Immature natural killer cell (primary cell): Measurements from ENCODE around the gene ACACB. TPM values are rescaled to one million over a fixed set of nuclear protein-coding genes. Genes with fewer than 3 reads are reported as not detected.
A peak's percentile ranks its signal among the peaks of the same experiment; 100 is the strongest.

Experiments
- DNase-seq, 3 donors: peaks; one replicate each; pipeline ENCODE4 v3.0.0; 2022; ENCODE audit warnings: mixed read lengths in 1 of 3
- H3K27ac Mint-ChIP-seq, 6 donors: one replicate each; pipeline ENCODE4 v1.8.0; 2020; ENCODE audit warnings: mixed read lengths in 6 of 6, mild to moderate bottlenecking in 5 of 6, inconsistent platforms in 4 of 6, moderate library complexity in 3 of 6
- H3K27me3 Mint-ChIP-seq, 3 donors: one replicate each; pipeline ENCODE4 v1.8.0; 2020 to 2021; ENCODE audit warnings: low read depth in 3 of 3, mild to moderate bottlenecking in 3 of 3, mixed read lengths in 3 of 3, moderate library complexity in 3 of 3, inconsistent platforms in 1 of 3
- H3K36me3 Mint-ChIP-seq, 3 donors: one replicate each; pipeline ENCODE4 v1.8.0; 2020; ENCODE audit warnings: mixed read lengths in 3 of 3, inconsistent platforms in 2 of 3, mild to moderate bottlenecking in 2 of 3
- H3K4me1 Mint-ChIP-seq, 2 donors: one replicate each; pipeline ENCODE4 v1.8.0; 2020; ENCODE audit warnings: inconsistent platforms in 2 of 2, mild to moderate bottlenecking in 2 of 2, mixed read lengths in 2 of 2, moderate library complexity in 1 of 2
- H3K4me3 Mint-ChIP-seq, 5 donors: one replicate each; pipeline ENCODE4 v1.8.0; 2020; ENCODE audit warnings: mild to moderate bottlenecking in 5 of 5, mixed read lengths in 5 of 5, inconsistent platforms in 3 of 5, moderate library complexity in 3 of 5
- H3K9me3 Mint-ChIP-seq, 6 donors: one replicate each; pipeline ENCODE4 v1.8.0; 2020; ENCODE audit warnings: mild to moderate bottlenecking in 6 of 6, mixed read lengths in 6 of 6, inconsistent platforms in 4 of 6, moderate library complexity in 3 of 6
- polyA plus RNA-seq, 3 donors: library from polyadenylated mRNA; unstranded; fragments of 300-500 nt; fragmentation: Illumina TruSeq; gene quantifications; one replicate each; pipeline ENCODE4 v1.2.3, GENCODE V29; 2021

Gene ACACB
- polyA plus RNA-seq, 3 donors from 2014 or later: 1.2 to 2.1 TPM; not detected in 1

GRCh38 chr12:109179927-109180326 is 63.5 kb downstream of the ACACB start:
- Mint-ChIP-seq H3K4me1 (no peaks in the 10 kb centered on the region), H3K27me3 (peaks cover 0 to 2% (median 0%) of the 10 kb centered on the region in 3 donors), H3K9me3 (no peaks in the 10 kb centered on the region), H3K36me3 (peaks cover 0 to 15% (median 0%) of the 10 kb centered on the region in 3 donors), H3K4me3 (no peak overlapping the region), H3K27ac (no peak overlapping the region)
- no peak for DNase-seq

- Mint-ChIP-seq H3K4me3 (no peak overlapping the region), H3K36me3 (peaks cover 5 to 12% (median 6%) of the 10 kb centered on the region in 3 donors)
These were observed 65.9 kb downstream of the ACACB start for GRCh38 chr12:109182041-109182839.

GRCh38 chr12:109185441-109185840 is 69.1 kb downstream of the ACACB start:
- H3K9me3 Mint-ChIP-seq: no peaks in the 10 kb centered on the region
- no peak for DNase-seq

More at GRCh38 chr12:109182041-109182839, 65.9 kb downstream of the ACACB start:
- Mint-ChIP-seq H3K4me1 (no peaks in the 10 kb centered on the region), H3K9me3 (no peaks in the 10 kb centered on the region), H3K27ac (peak overlapping the region in 1 of 6 donors; percentile 5), H3K27me3 (peaks cover 0 to 2% (median 0%) of the 10 kb centered on the region in 3 donors)
- DNase-seq: no peak

GRCh38 chr12:109186993-109187653 is 70.7 kb downstream of the ACACB start:
- DNase-seq: no peak
- Mint-ChIP-seq H3K36me3 (peaks cover 5 to 8% (median 6%) of the 10 kb centered on the region in 3 donors), H3K9me3 (no peaks in the 10 kb centered on the region), H3K4me1 (no peaks in the 10 kb centered on the region), H3K27ac (no peak overlapping the region), H3K27me3 (peaks cover 0 to 2% (median 0%) of the 10 kb centered on the region in 3 donors), H3K4me3 (no peak overlapping the region)

More at GRCh38 chr12:109185441-109185840, 69.1 kb downstream of the ACACB start:
- Mint-ChIP-seq H3K4me3 (no peak overlapping the region), H3K27ac (no peak overlapping the region), H3K4me1 (no peaks in the 10 kb centered on the region), H3K27me3 (peaks cover 0 to 2% (median 0%) of the 10 kb centered on the region in 3 donors), H3K36me3 (peaks cover 5 to 8% (median 6%) of the 10 kb centered on the region in 3 donors)

GRCh38 chr12:109188108-109188712 is 71.8 kb downstream of the ACACB start:
- peaks cover 0 to 2% (median 0%) of the 10 kb centered on the region in 3 donors for H3K27me3 Mint-ChIP-seq
- no peak for DNase-seq
- no peak overlapping the region for H3K4me3 Mint-ChIP-seq
- peaks cover 5 to 8% (median 6%) of the 10 kb centered on the region in 3 donors for H3K36me3 Mint-ChIP-seq
- no peaks in the 10 kb centered on the region for H3K9me3 Mint-ChIP-seq
- no peak overlapping the region for H3K27ac Mint-ChIP-seq
- H3K4me1 Mint-ChIP-seq: no peaks in the 10 kb centered on the region

GRCh38 chr12:109189291-109189690 is 72.9 kb downstream of the ACACB start:
- no peak for DNase-seq
- Mint-ChIP-seq H3K4me3 (no peak overlapping the region), H3K27me3 (peaks cover 0 to 2% (median 0%) of the 10 kb centered on the region in 3 donors), H3K9me3 (no peaks in the 10 kb centered on the region), H3K36me3 (peaks cover 5 to 6% (median 5%) of the 10 kb centered on the region in 3 donors), H3K4me1 (no peaks in the 10 kb centered on the region), H3K27ac (no peak overlapping the region)

- Mint-ChIP-seq H3K36me3 (peaks cover 6 to 16% (median 7%) of the 10 kb centered on the region in 3 donors), H3K4me1 (no peaks in the 10 kb centered on the region)
These were observed 75.3 kb downstream of the ACACB start for GRCh38 chr12:109191621-109192250.

GRCh38 chr12:109192358-109192757 is 76.0 kb downstream of the ACACB start:
- DNase-seq: no peak
- no peaks in the 10 kb centered on the region for H3K9me3 Mint-ChIP-seq
- no peak overlapping the region for H3K4me3 Mint-ChIP-seq
- no peaks in the 10 kb centered on the region for H3K4me1 Mint-ChIP-seq
- H3K36me3 Mint-ChIP-seq: peaks cover 6 to 16% (median 7%) of the 10 kb centered on the region in 3 donors
- H3K27me3 Mint-ChIP-seq: no peaks in the 10 kb centered on the region
- H3K27ac Mint-ChIP-seq: no peak overlapping the region

More at GRCh38 chr12:109191621-109192250, 75.3 kb downstream of the ACACB start:
- H3K27me3 Mint-ChIP-seq: no peaks in the 10 kb centered on the region
- H3K9me3 Mint-ChIP-seq: no peaks in the 10 kb centered on the region
- H3K27ac Mint-ChIP-seq: no peak overlapping the region
- no peak overlapping the region for H3K4me3 Mint-ChIP-seq
- DNase-seq: no peak

GRCh38 chr12:109193896-109194295 is 77.5 kb downstream of the ACACB start:
- Mint-ChIP-seq H3K27me3 (peaks cover 0 to 2% (median 0%) of the 10 kb centered on the region in 3 donors), H3K4me1 (no peaks in the 10 kb centered on the region), H3K4me3 (no peak overlapping the region), H3K9me3 (no peaks in the 10 kb centered on the region), H3K36me3 (peaks cover 7 to 16% (median 10%) of the 10 kb centered on the region in 3 donors), H3K27ac (no peak overlapping the region)
- no peak for DNase-seq

- no peak overlapping the region for H3K4me3 Mint-ChIP-seq
- peaks cover 0 to 2% (median 0%) of the 10 kb centered on the region in 3 donors for H3K27me3 Mint-ChIP-seq
- no peak for DNase-seq
- no peak overlapping the region for H3K27ac Mint-ChIP-seq
- H3K4me1 Mint-ChIP-seq: no peaks in the 10 kb centered on the region
- peaks cover 7 to 16% (median 13%) of the 10 kb centered on the region in 3 donors for H3K36me3 Mint-ChIP-seq
- H3K9me3 Mint-ChIP-seq: no peaks in the 10 kb centered on the region
These were observed 79.9 kb downstream of the ACACB start for GRCh38 chr12:109196332-109196731.

- DNase-seq: no peak
- H3K9me3 Mint-ChIP-seq: no peaks in the 10 kb centered on the region
- H3K36me3 Mint-ChIP-seq: peaks cover 7 to 19% (median 13%) of the 10 kb centered on the region in 3 donors
- no peak overlapping the region for H3K4me3 Mint-ChIP-seq
- no peaks in the 10 kb centered on the region for H3K4me1 Mint-ChIP-seq
- peaks cover 0 to 2% (median 0%) of the 10 kb centered on the region in 3 donors for H3K27me3 Mint-ChIP-seq
- H3K27ac Mint-ChIP-seq: no peak overlapping the region
These were observed 80.9 kb downstream of the ACACB start for GRCh38 chr12:109197327-109197726.

GRCh38 chr12:109199324-109199723 is 82.9 kb downstream of the ACACB start:
- Mint-ChIP-seq H3K36me3 (peaks cover 7 to 19% (median 17%) of the 10 kb centered on the region in 3 donors), H3K9me3 (peaks cover 0 to 2% (median 0%) of the 10 kb centered on the region in 6 donors), H3K27me3 (peaks cover 0 to 2% (median 0%) of the 10 kb centered on the region in 3 donors), H3K27ac (peak overlapping the region in 1 of 6 donors; percentile 40), H3K4me1 (no peaks in the 10 kb centered on the region), H3K4me3 (no peak overlapping the region)
- DNase-seq: no peak

GRCh38 chr12:109200825-109201495 is 84.6 kb downstream of the ACACB start:
- Mint-ChIP-seq H3K4me1 (no peaks in the 10 kb centered on the region), H3K36me3 (peaks cover 6 to 11% (median 7%) of the 10 kb centered on the region in 3 donors), H3K27ac (no peak overlapping the region), H3K9me3 (peaks cover 0 to 2% (median 0%) of the 10 kb centered on the region in 6 donors), H3K27me3 (peaks cover 0 to 2% (median 0%) of the 10 kb centered on the region in 3 donors), H3K4me3 (no peak overlapping the region)
- no peak for DNase-seq
